Common myeloid progenitor, CD34-positive (primary cell): ENCODE measurements around the gene DENND6B.
"Not testable (repeated sequence)": the region's sequence is repeated elsewhere in the genome, so short reads cannot be mapped to it uniquely, and the experiment has no call there.

Experiments used
- CTCF ChIA-PET: fragments of 350-600 bp; sonication (Branson Sonifier 250); formaldehyde crosslinking; loops from one replicate; lab custom pipeline; 2021; ENCODE audit warnings: antibody characterized with exemption; lab: Charles Lee
- POLR2A ChIA-PET: fragments of 350-600 bp; sonication (Branson Sonifier 250); formaldehyde crosslinking; loops from one replicate; lab custom pipeline; 2021; ENCODE audit warnings: antibody characterized with exemption; lab: Charles Lee
- DNase-seq, 3 donors: peaks; one replicate each; pipeline versions ENCODE4 v3.0.0 to v3.0.0-alpha.2; 2013
- H3K27ac ChIP-seq, 2 experiments: 1 replicate in 1 of 2; 2 replicates in 1 of 2; pipeline ENCODE4 v1.7.0; 2013; ENCODE audit warnings: inconsistent platforms in 2 of 2, low read length in 2 of 2, mild to moderate bottlenecking in 2 of 2, low read depth in 1 of 2, moderate library complexity in 1 of 2; ENCODE audit not compliant: severe bottlenecking in 2 of 2, insufficient read depth in 1 of 2, poor library complexity in 1 of 2
- H3K27me3 ChIP-seq, 5 experiments: replicated peaks in 2 of 5; 1 replicate in 3 of 5; 2 replicates in 2 of 5; pipeline versions ENCODE4 v1.6.1 to v1.7.0; 2013; ENCODE audit warnings: low read length in 4 of 5, mild to moderate bottlenecking in 2 of 5, moderate library complexity in 2 of 5, inconsistent platforms in 1 of 5; ENCODE audit not compliant: insufficient read depth in 5 of 5, control insufficient read depth in 4 of 5
- H3K36me3 ChIP-seq, 4 experiments: 1 replicate in 2 of 4; 2 replicates in 2 of 4; pipeline versions ENCODE4 v1.6.1 to v1.7.0; 2013; ENCODE audit warnings: low read length in 3 of 4, control low read depth in 1 of 4, mild to moderate bottlenecking in 1 of 4; ENCODE audit not compliant: control insufficient read depth in 4 of 4, insufficient read depth in 4 of 4
- H3K4me1 ChIP-seq, 4 experiments: 1 replicate in 3 of 4; 2 replicates in 1 of 4; pipeline versions ENCODE4 v1.6.1 to v1.7.1; 2013; ENCODE audit warnings: low read length in 3 of 4, mild to moderate bottlenecking in 3 of 4, control low read depth in 1 of 4, inconsistent platforms in 1 of 4, moderate library complexity in 1 of 4; ENCODE audit not compliant: control insufficient read depth in 4 of 4, insufficient read depth in 4 of 4; ENCODE audit errors: control extremely low read depth in 1 of 4
- H3K4me3 ChIP-seq, 7 experiments: 1 replicate in 4 of 7; 2 replicates in 3 of 7; pipeline versions ENCODE4 v1.5.1 to v1.7.0; 2013; ENCODE audit warnings: mild to moderate bottlenecking in 7 of 7, low read length in 6 of 7, moderate library complexity in 6 of 7, inconsistent platforms in 2 of 7, low read depth in 2 of 7, control low read depth in 1 of 7; ENCODE audit not compliant: insufficient read depth in 4 of 7, control insufficient read depth in 1 of 7; ENCODE audit errors: extremely low read depth in 1 of 7
- H3K9me3 ChIP-seq, 5 experiments: 1 replicate in 4 of 5; 2 replicates in 1 of 5; pipeline versions ENCODE4 v1.6.1 to v1.7.1; 2013; ENCODE audit warnings: low read length in 4 of 5, mild to moderate bottlenecking in 2 of 5, inconsistent platforms in 1 of 5, low read depth in 1 of 5, moderate library complexity in 1 of 5; ENCODE audit not compliant: control insufficient read depth in 4 of 5, insufficient read depth in 2 of 5; ENCODE audit errors: control extremely low read depth in 1 of 5
- WGBS: methylation state at CpG from one replicate; pipeline ENCODE4 v1.1.5; 2013; ENCODE audit not compliant: insufficient coverage; 5-methylcytosine and 5-hydroxymethylcytosine counted together

Gene DENND6B

DNA sequence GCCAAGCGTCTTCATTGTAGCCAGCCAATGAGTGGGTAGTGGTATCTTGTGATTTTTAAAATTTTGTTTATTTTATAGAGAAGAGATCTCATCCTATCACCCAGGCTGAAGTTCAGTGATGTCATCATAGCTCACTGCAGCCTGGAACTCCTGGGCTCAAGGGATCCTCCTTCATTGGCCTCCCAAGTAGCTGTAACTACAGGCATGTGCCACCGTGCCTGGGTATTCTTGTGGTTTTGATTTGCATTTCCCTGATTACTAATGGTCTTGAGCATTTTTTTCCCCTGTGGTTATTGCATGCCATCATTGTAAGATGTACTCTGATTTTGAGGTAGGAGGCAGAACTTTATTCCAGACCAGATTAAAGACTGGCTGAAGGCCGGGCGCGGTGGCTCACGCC lies 2.4 kb upstream of the DENND6B start:
- Histone ChIP-seq H3K4me3 (no peak overlapping the region), H3K27me3 (peaks cover 0 to 6% (median 0%) of the 10 kb centered on the region in 5 experiments), H3K27ac (no peak overlapping the region), H3K4me1 (peaks cover 0 to 17% (median 15%) of the 10 kb centered on the region in 4 experiments), H3K9me3 (no peaks in the 10 kb centered on the region), H3K36me3 (no peaks in the 10 kb centered on the region)
- ChIA-PET POLR2A (no interaction called here), CTCF (interaction anchor here (0.8 to 10.9 kb wide), 13 partner anchors 8 to 79 kb away, joined by 3 to 120 read pairs (median 4); partner anchors contain the start of genes HDAC10 and PLXNB2)
- DNase-seq: peak in 2 of 3 donors; percentile 64 to 75
- WGBS: 92% methylated on average over 4 of the region's 6 CpGs

DNA sequence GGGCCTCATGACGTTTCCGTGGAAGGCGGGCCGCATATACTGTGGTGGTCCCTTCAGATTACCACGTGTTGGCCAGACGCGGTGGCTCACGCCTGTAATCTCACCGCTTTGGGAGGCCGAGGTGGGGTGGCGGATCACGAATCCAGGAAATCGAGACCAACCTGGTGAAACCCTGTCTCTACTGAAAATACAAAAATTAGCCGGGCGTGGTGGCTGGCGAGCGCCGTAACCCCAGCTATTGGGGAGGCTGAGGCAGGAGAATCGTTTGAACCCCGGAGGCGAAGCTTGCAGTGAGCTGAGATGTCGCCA lies 853 bp upstream of the DENND6B start:
- ChIA-PET CTCF (interaction anchor here (0.8 to 10.9 kb wide), 12 partner anchors 12 to 71 kb away, joined by 3 to 120 read pairs (median 8); partner anchors contain the start of gene PLXNB2), POLR2A (interaction anchor here (1.4 to 1.8 kb wide), 3 partner anchors 13 to 35 kb away, joined by 3 to 5 read pairs (median 5); no protein-coding TSS in a partner anchor)
- Histone ChIP-seq H3K4me1 (peaks cover 0 to 17% (median 15%) of the 10 kb centered on the region in 4 experiments), H3K36me3 (no peaks in the 10 kb centered on the region), H3K27me3 (peaks cover 0 to 6% (median 0%) of the 10 kb centered on the region in 5 experiments), H3K4me3 (peak overlapping the region; percentile 58 to 83 (median 71)), H3K9me3 (no peaks in the 10 kb centered on the region), H3K27ac (peak overlapping the region in 1 of 2 experiments; percentile 82)
- DNase-seq: peak in 1 of 3 donors; percentile 64
- WGBS: 68% methylated on average over 20 of the region's 22 CpGs

DNA sequence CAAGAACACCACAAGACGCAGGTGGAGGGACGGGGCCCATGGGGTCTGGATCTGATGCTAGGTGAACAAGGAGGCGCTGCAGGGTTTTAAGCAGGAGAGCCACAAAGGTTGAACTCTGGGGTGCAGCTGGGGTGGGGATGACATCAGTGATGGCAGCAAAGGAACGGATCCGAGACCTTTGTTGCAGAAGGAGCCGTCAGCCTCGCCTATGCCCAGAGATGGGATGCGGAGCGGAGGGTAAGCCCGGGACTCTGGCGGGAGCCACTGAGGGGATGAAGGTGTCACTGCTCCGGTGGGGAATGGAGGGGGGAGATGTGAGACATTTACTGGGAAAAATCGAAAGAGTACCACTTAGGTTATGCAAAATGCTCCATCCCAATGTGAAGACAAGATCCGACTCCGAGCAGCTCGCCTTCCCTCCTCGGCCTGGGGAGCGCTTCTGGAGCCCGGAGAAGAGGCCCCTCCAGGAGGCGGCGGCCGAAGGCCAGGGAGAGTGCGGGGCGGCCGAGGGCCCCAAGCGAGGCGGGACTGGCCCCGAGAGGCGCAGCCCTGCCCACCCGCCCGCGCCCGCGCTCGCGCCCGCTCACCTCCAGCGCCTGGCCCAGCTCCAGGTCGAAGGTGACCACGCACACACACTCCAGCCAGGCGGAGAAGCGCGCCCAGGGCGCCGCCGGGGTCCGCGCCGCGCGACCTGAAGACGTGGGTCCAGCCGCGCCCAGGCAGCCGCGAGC lies 422 bp downstream of the DENND6B start:
- Histone ChIP-seq H3K9me3 (no peaks in the 10 kb centered on the region), H3K36me3 (no peaks in the 10 kb centered on the region), H3K27me3 (peaks cover 0 to 6% (median 0%) of the 10 kb centered on the region in 5 experiments), H3K27ac (peak overlapping the region in 1 of 2 experiments; percentile 82), H3K4me1 (peaks cover 0 to 17% (median 15%) of the 10 kb centered on the region in 4 experiments), H3K4me3 (peak overlapping the region; percentile 44 to 83 (median 70))
- WGBS: 23% methylated on average over 52 of the region's 56 CpGs
- ChIA-PET CTCF (interaction anchor here (0.6 to 10.9 kb wide), 13 partner anchors 11 to 74 kb away, joined by 3 to 120 read pairs (median 7); partner anchors contain the start of gene PLXNB2), POLR2A (interaction anchor here (1.8 to 4.2 kb wide), 3 partner anchors 12 to 32 kb away, joined by 5 to 17 read pairs (median 6); partner anchors contain the start of gene PLXNB2)
- DNase-seq: peak in 1 of 3 donors; percentile 20

DNA sequence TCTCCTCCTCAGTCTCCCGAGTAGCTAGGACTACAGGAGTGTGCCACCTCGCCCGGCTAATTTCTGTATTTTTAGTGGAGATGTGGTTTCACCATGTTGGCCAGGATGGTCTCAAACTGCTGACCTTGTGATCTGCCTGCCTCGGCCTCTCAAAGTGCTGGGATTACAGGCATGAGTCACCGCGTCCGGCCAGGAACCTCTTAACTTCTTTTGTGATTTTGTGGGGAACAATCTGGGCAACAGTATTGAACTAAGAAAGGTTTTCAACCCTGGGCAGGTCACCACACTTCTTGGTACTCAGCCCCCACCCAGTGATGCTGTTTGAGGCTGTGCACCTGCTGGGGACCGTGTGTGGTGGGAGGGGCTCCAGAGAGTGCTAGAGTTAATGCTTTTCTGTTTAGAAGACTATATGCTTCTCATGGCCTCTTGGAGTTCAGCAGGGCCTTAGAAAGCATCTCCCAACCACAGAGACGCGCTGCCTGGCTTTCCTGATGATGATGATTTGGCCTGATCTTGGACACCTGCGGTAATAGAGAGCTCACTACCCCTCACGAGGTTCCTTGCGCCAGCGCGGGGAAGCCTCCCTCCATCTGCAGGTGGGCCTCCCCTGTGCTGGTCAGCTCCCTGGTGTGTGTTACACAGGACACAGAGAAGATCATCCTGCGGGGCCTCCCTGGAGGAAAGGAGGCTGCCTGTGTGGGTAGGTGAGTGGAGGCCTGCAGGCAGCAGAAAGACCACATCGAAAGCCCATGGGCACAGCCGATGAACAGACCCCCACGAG lies 1.2 kb downstream of the DENND6B start:
- H3K4me3 ChIP-seq: peak overlapping the region in 1 of 7 experiments; percentile 83
- H3K36me3 ChIP-seq: no peaks in the 10 kb centered on the region
- no peak for DNase-seq
- ChIA-PET CTCF (interaction anchor here (1.0 to 10.9 kb wide), 13 partner anchors 10 to 51 kb away, joined by 3 to 120 read pairs (median 7); partner anchors contain the start of gene PLXNB2), POLR2A (interaction anchor here (1.8 to 4.2 kb wide), 2 partner anchors 11 to 18 kb away, joined by 6 to 17 read pairs; partner anchors contain the start of gene PLXNB2)
- over 99% methylated on average over 13 of the region's 19 CpGs for WGBS
- peaks cover 0 to 6% (median 0%) of the 10 kb centered on the region in 5 experiments for H3K27me3 ChIP-seq
- no peak overlapping the region for H3K27ac ChIP-seq
- peaks cover 0 to 17% (median 15%) of the 10 kb centered on the region in 4 experiments for H3K4me1 ChIP-seq
- no peaks in the 10 kb centered on the region for H3K9me3 ChIP-seq

DNA sequence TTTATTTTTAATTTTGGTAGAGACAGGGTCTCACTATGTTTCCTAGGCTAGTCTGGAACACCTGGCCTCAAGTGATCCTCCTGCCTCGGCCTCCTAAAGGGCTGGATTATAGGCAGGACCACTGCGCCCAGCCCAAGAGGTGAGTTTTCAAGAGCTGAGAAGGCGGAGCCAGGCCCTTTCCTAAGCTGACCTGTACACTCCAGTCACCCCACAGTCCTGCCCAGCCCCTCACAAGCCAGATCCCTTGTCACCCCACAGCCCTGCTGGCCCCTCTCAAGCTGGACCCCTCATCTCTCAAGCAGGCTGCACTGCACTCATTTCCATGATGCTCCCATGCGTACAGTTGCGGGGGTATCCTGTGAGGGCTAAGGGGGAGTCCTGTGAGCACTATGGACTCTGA lies 2.9 kb downstream of the DENND6B start:
- H3K9me3 ChIP-seq: no peaks in the 10 kb centered on the region
- H3K4me1 ChIP-seq: peaks cover 0 to 17% (median 15%) of the 10 kb centered on the region in 4 experiments
- H3K4me3 ChIP-seq: no peak overlapping the region
- H3K27ac ChIP-seq: no peak overlapping the region
- no peak for DNase-seq
- 100% methylated on average over 5 of the region's 5 CpGs for WGBS
- no peaks in the 10 kb centered on the region for H3K36me3 ChIP-seq
- ChIA-PET POLR2A (interaction anchor here (4.2 kb wide), 1 partner anchor 9 kb away, joined by 17 read pairs; no protein-coding TSS in a partner anchor), CTCF (interaction anchor here (0.9 to 10.9 kb wide), 12 partner anchors 9 to 82 kb away, joined by 3 to 120 read pairs (median 6); no protein-coding TSS in a partner anchor)
- peaks cover 0 to 6% (median 0%) of the 10 kb centered on the region in 5 experiments for H3K27me3 ChIP-seq

DNA sequence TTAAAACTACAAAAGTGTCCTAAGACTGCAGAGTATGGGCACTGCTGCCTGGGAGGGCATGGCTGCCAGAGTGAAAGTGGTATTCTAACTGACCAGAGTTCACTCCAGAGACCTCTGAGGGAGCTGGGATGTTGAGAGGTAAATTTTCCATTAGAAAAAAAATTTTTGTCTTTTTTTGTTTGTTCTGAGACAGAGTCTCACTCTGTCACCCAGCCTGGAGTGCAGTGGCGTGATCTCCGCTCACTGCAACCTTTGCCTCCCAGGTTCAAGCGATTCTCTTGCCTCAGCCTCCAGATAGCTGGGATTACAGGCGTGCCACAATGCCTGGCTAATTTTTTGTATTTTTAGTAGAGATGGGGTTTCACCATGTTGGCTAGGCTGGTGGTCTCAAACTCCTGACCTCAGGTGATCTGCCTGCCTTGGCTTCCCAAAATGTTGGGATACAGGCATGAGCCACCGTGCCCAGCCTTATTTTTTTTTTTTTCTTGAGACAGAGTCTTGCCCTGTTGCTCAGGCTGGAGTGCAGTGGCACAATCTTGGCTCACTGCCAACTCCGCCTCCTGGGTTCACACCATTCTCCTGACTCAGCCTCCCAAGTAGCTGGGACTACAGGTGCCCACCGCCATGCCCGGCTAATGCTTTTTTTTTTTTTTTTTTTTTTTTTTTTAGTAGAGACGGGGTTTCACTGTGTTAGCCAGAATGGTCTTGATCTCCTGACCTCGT lies 4.3 kb downstream of the DENND6B start:
- H3K36me3 ChIP-seq, H3K4me3 ChIP-seq, H3K27me3 ChIP-seq, DNase-seq, H3K9me3 ChIP-seq, H3K27ac ChIP-seq: not testable (repeated sequence)
- H3K4me1 ChIP-seq: peaks cover 0 to 13% (median 11%) of the 10 kb centered on the region in 4 experiments
- CTCF ChIA-PET: interaction anchor here (0.6 to 10.9 kb wide), 12 partner anchors 8 to 80 kb away, joined by 3 to 120 read pairs (median 4); no protein-coding TSS in a partner anchor
- POLR2A ChIA-PET: interaction anchor here (1.2 to 4.2 kb wide), 2 partner anchors 8 to 29 kb away, joined by 4 to 17 read pairs; no protein-coding TSS in a partner anchor
- 98% methylated on average over 7 of the region's 10 CpGs for WGBS
